Measurements from ENCODE around the gene CCDC14. TPM values are rescaled to one million over a fixed set of nuclear protein-coding genes. Genes with fewer than 3 reads are reported as not detected.

CCDC14 gene
- total RNA-seq, 3 donors from 2014 or later (not counting 1 experiment from before 2014, with no cell fraction given): 34.7 to 38.5 (median 37.8) TPM

DNA sequence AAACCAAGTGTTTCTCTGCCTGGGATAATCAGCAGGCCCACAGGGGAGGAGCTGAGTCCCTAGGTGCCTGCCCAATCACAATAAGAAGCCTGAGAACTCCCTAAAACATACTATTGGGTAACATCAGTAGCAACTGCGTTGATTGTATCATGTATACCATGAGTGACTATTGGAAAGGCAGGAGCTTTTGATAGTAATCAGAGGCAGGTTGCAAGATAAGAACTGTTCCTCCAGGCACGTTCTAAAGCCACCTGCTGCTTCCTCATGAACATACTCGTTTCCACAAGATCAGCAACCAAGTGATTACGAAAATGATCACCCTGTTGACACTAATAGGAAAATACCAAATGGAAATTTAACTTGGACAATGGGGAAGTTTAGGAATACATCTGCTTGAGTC lies 83.6 kb downstream of the CCDC14 start:
- Mint-ChIP-seq H3K4me3 (no peak overlapping the region), H3K9me3 (no peaks in the 10 kb centered on the region), H3K27ac (no peak overlapping the region), H3K27me3 (ENCODE audit: low read depth in 2 of 2) (peaks cover 16 to 37% of the 10 kb centered on the region in 2 donors), H3K36me3 (no peaks in the 10 kb centered on the region), H3K4me1 (no peaks in the 10 kb centered on the region)
- Histone ChIP-seq H3K36me3 (ENCODE audit: control insufficient read depth, insufficient read depth, low read length) (no peaks in the 10 kb centered on the region), H3K9me3 (ENCODE audit: control insufficient read depth, insufficient read depth, low read length) (no peaks in the 10 kb centered on the region), H3K4me1 (ENCODE audit: control insufficient read depth, insufficient read depth, low read length) (no peaks in the 10 kb centered on the region), H3K27ac (ENCODE audit: low read length) (no peak overlapping the region), H3K4me3 (ENCODE audit: low read length) (no peak overlapping the region), H3K27me3 (ENCODE audit: control insufficient read depth, insufficient read depth, low read length) (no peaks in the 10 kb centered on the region)
- no peak for TF ChIP-seq CTCF (IDR thresholded peaks at IDR 0.05)
- 68% methylated on average over 4 of the region's 4 CpGs for WGBS (ENCODE audit: insufficient coverage)
- no peak for DNase-seq
- ATAC-seq: no peak
- intact Hi-C loops (cut with micrococcal nuclease): no loop called here

DNA sequence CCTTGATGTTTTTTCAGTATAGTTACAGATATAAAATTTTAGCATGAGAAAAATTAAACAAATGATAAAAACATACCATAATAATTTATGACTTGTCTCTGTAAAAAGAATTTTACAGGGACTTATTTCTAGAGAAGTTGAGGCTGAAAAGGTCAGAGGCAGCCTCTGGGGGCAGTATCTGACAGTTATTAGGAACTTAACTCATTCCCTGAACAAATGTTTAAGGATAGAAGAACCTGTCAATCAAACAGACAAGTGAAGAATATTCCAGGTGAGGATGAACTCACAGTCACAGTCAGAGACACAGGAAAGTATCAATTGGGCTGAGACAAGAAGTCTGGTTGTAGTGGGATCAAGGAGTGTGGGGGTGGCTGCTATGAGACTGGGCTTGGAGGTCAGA lies 84.2 kb downstream of the CCDC14 start:
- Histone ChIP-seq H3K9me3 (ENCODE audit: control insufficient read depth, insufficient read depth, low read length) (no peaks in the 10 kb centered on the region), H3K4me1 (ENCODE audit: control insufficient read depth, insufficient read depth, low read length) (no peaks in the 10 kb centered on the region), H3K27ac (ENCODE audit: low read length) (no peak overlapping the region), H3K36me3 (ENCODE audit: control insufficient read depth, insufficient read depth, low read length) (no peaks in the 10 kb centered on the region), H3K4me3 (ENCODE audit: low read length) (no peak overlapping the region), H3K27me3 (ENCODE audit: control insufficient read depth, insufficient read depth, low read length) (no peaks in the 10 kb centered on the region)
- Mint-ChIP-seq H3K4me1 (no peaks in the 10 kb centered on the region), H3K27ac (no peak overlapping the region), H3K4me3 (no peak overlapping the region), H3K9me3 (no peaks in the 10 kb centered on the region), H3K27me3 (ENCODE audit: low read depth in 2 of 2) (peaks cover 14 to 36% of the 10 kb centered on the region in 2 donors), H3K36me3 (no peaks in the 10 kb centered on the region)
- TF ChIP-seq CTCF (IDR thresholded peaks at IDR 0.05): no peak
- intact Hi-C loops (cut with micrococcal nuclease): no loop called here
- ATAC-seq (no peak), DNase-seq (no peak)

DNA sequence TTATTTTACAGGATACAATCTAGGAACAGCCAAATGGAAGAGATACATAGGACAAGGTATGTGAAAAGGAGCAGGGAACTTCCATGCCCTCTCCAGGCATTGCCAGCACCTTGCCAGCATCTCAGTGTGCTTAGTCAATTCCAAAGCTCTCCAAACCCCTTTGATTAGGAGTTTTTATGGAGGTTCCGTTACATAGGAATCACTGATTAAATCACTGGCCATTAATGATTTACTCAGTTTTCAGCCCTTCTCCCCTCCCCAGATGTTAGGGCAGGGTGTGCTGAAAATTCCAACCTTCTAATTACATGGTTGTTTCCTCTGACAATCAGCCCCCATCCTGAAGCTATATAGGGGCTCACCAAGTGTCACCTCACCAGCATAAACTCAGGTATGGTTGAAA lies 88.4 kb downstream of the CCDC14 start:
- no peak overlapping the region for H3K4me3 Mint-ChIP-seq
- Histone ChIP-seq H3K27me3 (ENCODE audit: control insufficient read depth, insufficient read depth, low read length) (no peaks in the 10 kb centered on the region), H3K27ac (ENCODE audit: low read length) (no peak overlapping the region), H3K9me3 (ENCODE audit: control insufficient read depth, insufficient read depth, low read length) (no peaks in the 10 kb centered on the region), H3K4me1 (ENCODE audit: control insufficient read depth, insufficient read depth, low read length) (no peaks in the 10 kb centered on the region), H3K4me3 (ENCODE audit: low read length) (no peak overlapping the region), H3K36me3 (ENCODE audit: control insufficient read depth, insufficient read depth, low read length) (no peaks in the 10 kb centered on the region)
- H3K27me3 Mint-ChIP-seq (ENCODE audit: low read depth in 2 of 2): peaks cover 6 to 34% of the 10 kb centered on the region in 2 donors
- H3K27ac Mint-ChIP-seq: no peak overlapping the region
- DNase-seq (no peak), ATAC-seq (no peak)
- H3K9me3 Mint-ChIP-seq: no peaks in the 10 kb centered on the region
- no CpG with 5 or more reads among the region's 1 CpG for WGBS (ENCODE audit: insufficient coverage)
- intact Hi-C loops (cut with micrococcal nuclease): no loop called here
- TF ChIP-seq CTCF (IDR thresholded peaks at IDR 0.05): no peak
- H3K36me3 Mint-ChIP-seq: no peaks in the 10 kb centered on the region
- no peaks in the 10 kb centered on the region for H3K4me1 Mint-ChIP-seq

DNA sequence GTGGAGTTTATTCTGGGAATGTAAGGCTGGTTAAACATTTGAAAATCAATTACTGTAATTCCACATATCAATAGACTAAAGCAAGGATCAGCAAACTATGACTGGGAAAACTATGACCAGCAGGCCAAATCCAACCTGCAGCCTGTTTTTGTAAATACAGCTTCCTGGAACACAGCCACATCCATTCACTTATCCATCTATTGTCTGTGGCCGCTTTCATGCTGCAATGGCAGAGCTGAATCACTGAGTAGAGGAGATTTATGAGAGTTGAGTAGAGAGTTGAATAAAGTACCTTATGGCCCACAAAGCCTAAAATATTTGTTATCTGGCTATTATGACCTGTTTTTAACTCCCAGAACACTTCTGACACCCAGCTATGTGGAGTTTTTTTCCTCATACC lies 89.1 kb downstream of the CCDC14 start:
- intact Hi-C loops (cut with micrococcal nuclease): no loop called here
- no peak overlapping the region for H3K27ac ChIP-seq (ENCODE audit: low read length)
- Mint-ChIP-seq H3K27ac (no peak overlapping the region), H3K27me3 (ENCODE audit: low read depth in 2 of 2) (peaks cover 4 to 31% of the 10 kb centered on the region in 2 donors), H3K4me1 (no peaks in the 10 kb centered on the region), H3K36me3 (no peaks in the 10 kb centered on the region), H3K4me3 (no peak overlapping the region), H3K9me3 (no peaks in the 10 kb centered on the region)
- no peak overlapping the region for H3K4me3 ChIP-seq (ENCODE audit: low read length)
- no peak for DNase-seq
- H3K36me3 ChIP-seq (ENCODE audit: control insufficient read depth, insufficient read depth, low read length): no peaks in the 10 kb centered on the region
- no peaks in the 10 kb centered on the region for H3K9me3 ChIP-seq (ENCODE audit: control insufficient read depth, insufficient read depth, low read length)
- H3K27me3 ChIP-seq (ENCODE audit: control insufficient read depth, insufficient read depth, low read length): no peaks in the 10 kb centered on the region
- no peak for ATAC-seq
- TF ChIP-seq CTCF (IDR thresholded peaks at IDR 0.05): no peak
- H3K4me1 ChIP-seq (ENCODE audit: control insufficient read depth, insufficient read depth, low read length): no peaks in the 10 kb centered on the region
- no CpG with 5 or more reads among the region's 1 CpG for WGBS (ENCODE audit: insufficient coverage)
